ENCODE data around the gene MPG.

GRCh38 chr16:60929-61878, 16.8 kb upstream of the MPG start:
- no peak for TF ChIP-seq EZH2phosphoT487 (conservative IDR thresholded peaks at IDR 0.05; ENCODE audit: low read length)
- TF ChIP-seq, protein P1, sequence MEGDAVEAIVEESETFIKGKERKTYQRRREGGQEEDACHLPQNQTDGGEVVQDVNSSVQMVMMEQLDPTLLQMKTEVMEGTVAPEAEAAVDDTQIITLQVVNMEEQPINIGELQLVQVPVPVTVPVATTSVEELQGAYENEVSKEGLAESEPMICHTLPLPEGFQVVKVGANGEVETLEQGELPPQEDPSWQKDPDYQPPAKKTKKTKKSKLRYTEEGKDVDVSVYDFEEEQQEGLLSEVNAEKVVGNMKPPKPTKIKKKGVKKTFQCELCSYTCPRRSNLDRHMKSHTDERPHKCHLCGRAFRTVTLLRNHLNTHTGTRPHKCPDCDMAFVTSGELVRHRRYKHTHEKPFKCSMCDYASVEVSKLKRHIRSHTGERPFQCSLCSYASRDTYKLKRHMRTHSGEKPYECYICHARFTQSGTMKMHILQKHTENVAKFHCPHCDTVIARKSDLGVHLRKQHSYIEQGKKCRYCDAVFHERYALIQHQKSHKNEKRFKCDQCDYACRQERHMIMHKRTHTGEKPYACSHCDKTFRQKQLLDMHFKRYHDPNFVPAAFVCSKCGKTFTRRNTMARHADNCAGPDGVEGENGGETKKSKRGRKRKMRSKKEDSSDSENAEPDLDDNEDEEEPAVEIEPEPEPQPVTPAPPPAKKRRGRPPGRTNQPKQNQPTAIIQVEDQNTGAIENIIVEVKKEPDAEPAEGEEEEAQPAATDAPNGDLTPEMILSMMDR (IDR thresholded peaks at IDR 0.05; ENCODE audit: insufficient read depth, low read length, poor library complexity, severe bottlenecking) = no peak
